Keratinocyte (primary cell): Measurements from ENCODE around the gene E2F8. TPM values are rescaled to one million over a fixed set of nuclear protein-coding genes. Genes with fewer than 3 reads are reported as not detected.

Experiments
- DNase-seq: peaks from one replicate; pipeline ENCODE4 v3.0.0-alpha.2; 2011; ENCODE audit warnings: low read depth, missing footprints, low spot score
- FAIRE-seq: peaks from 2 replicates; lab custom pipeline; 2011; peaks lifted over from hg19 to GRCh38; lab: Jason Lieb, UNC
- H2AFZ ChIP-seq: 2 replicates; pipeline ENCODE4 v1.6.0; 2012; ENCODE audit warnings: low read length, control low read depth, inconsistent platforms; ENCODE audit not compliant: control insufficient read depth
- H3K27ac ChIP-seq: 2 replicates; pipeline ENCODE4 v1.5.1; 2011; ENCODE audit warnings: low read length; ENCODE audit not compliant: control insufficient read depth, insufficient read depth
- H3K27me3 ChIP-seq: 3 replicates; pipeline ENCODE4 v1.6.0; 2011; ENCODE audit warnings: low read length; ENCODE audit not compliant: control insufficient read depth, insufficient read depth; ENCODE audit errors: extremely low read depth
- H3K36me3 ChIP-seq, 2 experiments: 2 replicates in 1 of 2; 3 replicates in 1 of 2; pipeline ENCODE4 v1.5.1; 2011; ENCODE audit warnings: low read length in 2 of 2, mild to moderate bottlenecking in 1 of 2; ENCODE audit not compliant: control insufficient read depth in 2 of 2, insufficient read depth in 2 of 2; ENCODE audit errors: extremely low read depth in 1 of 2
- H3K4me1 ChIP-seq: 3 replicates; pipeline ENCODE4 v1.5.1; 2011; ENCODE audit warnings: low read length; ENCODE audit not compliant: control insufficient read depth, insufficient read depth; ENCODE audit errors: extremely low read depth
- H3K4me2 ChIP-seq: 3 replicates; pipeline ENCODE4 v1.6.0; 2011; ENCODE audit warnings: low read depth, low read length; ENCODE audit not compliant: control insufficient read depth, insufficient read depth; ENCODE audit errors: extremely low read depth
- H3K4me3 ChIP-seq, 3 experiments: fragments of 200-600 bp in 1 of 3; sonication (generic) in 1 of 3; 2 replicates in 2 of 3; 3 replicates in 1 of 3; pipeline ENCODE4 v1.5.1; 2011 to 2016; ENCODE audit warnings: low read length in 3 of 3, mild to moderate bottlenecking in 3 of 3, control low read depth in 2 of 3, inconsistent platforms in 1 of 3, low read depth in 1 of 3, mixed read lengths in 1 of 3, mixed run types in 1 of 3, moderate library complexity in 1 of 3; ENCODE audit not compliant: control insufficient read depth in 2 of 3, insufficient read depth in 2 of 3; ENCODE audit errors: extremely low read depth in 1 of 3
- H3K79me2 ChIP-seq: 2 replicates; pipeline ENCODE4 v1.6.0; 2012; ENCODE audit warnings: low read length; ENCODE audit not compliant: control insufficient read depth, insufficient read depth
- H3K9ac ChIP-seq: 3 replicates; pipeline ENCODE4 v1.6.0; 2011; ENCODE audit warnings: low read length; ENCODE audit not compliant: control insufficient read depth, insufficient read depth; ENCODE audit errors: extremely low read depth
- H3K9me1 ChIP-seq: 3 replicates; pipeline ENCODE4 v1.6.0; 2011; ENCODE audit warnings: low read length; ENCODE audit not compliant: control insufficient read depth, insufficient read depth; ENCODE audit errors: extremely low read depth
- H3K9me3 ChIP-seq: 2 replicates; pipeline ENCODE4 v1.5.1; 2012; ENCODE audit warnings: low read depth, low read length; ENCODE audit not compliant: control insufficient read depth
- H4K20me1 ChIP-seq: 3 replicates; pipeline ENCODE4 v1.6.0; 2011; ENCODE audit warnings: low read length; ENCODE audit not compliant: control insufficient read depth, insufficient read depth; ENCODE audit errors: extremely low read depth
- EZH2 ChIP-seq: IDR thresholded peaks from one replicate; pipeline ENCODE4 v1.6.1; 2012; ENCODE audit warnings: inconsistent platforms, mild to moderate bottlenecking, low read length, moderate library complexity
- dilution Hi-C: fragments of 300-500 bp; cut with MboI; formaldehyde crosslinking; loops from one replicate; pipeline ENCODE4 v1.7.0; 2020; ENCODE audit warnings: low sequenced_read_pairs; ENCODE audit not compliant: extremely low pct_ligation_motif_present
- polyA plus RNA-seq, 5 experiments: library from polyadenylated mRNA; depleted of rRNA in 3 of 5; stranded (reverse) in 3 of 5; stranded (forward) in 1 of 5; unstranded in 1 of 5; fragments of >200 nt; gene quantifications; 1 replicate in 1 of 5; 2 replicates in 3 of 5; 3 replicates in 1 of 5; pipeline versions ENCODE4 v1.2.1 to v1.2.3, GENCODE V29; 2011 to 2012; ENCODE audit warnings: missing spikeins in 2 of 5, low read depth in 1 of 5, low replicate concordance in 1 of 5
- TF ChIP-seq, protein P1 (sequence below), 3 experiments: IDR thresholded peaks in 1 of 3; conservative IDR thresholded peaks in 1 of 3; optimal IDR thresholded peaks in 1 of 3; 2 replicates in 2 of 3; 3 replicates in 1 of 3; pipeline versions ENCODE3 to v1.5.1; 2011; ENCODE audit warnings: low read length in 3 of 3, mild to moderate bottlenecking in 3 of 3, moderate library complexity in 2 of 3, control low read depth in 1 of 3, inconsistent platforms in 1 of 3; ENCODE audit not compliant: insufficient read depth in 2 of 3; ENCODE audit errors: extremely low read depth in 1 of 3

Gene E2F8
- polyA plus RNA-seq, 1 donor (not counting 4 experiments of a cell fraction or from before 2014, with no cell fraction given), result 2.0 TPM

DNA sequence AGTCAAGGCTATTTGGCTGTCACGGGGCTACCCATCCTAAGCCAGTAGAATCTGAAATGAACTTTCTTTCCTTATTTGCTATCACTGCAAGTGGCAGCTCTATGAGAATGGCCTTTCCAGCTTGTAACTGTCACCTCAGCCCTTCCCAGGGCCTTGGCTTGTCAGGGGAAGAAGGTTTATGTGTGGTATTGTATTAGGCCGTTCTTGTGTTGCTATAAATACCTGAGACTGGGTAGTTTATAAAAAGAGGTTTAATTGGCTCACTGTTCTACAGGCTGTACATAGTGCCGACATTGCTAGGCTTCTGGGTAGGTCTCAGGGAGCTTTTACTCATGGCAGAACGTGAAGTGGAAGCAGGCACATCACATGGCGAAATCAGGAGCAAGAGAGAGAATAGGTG, 26.8 kb upstream of the E2F8 start:
- Histone ChIP-seq H3K9me1 (no peaks in the 10 kb centered on the region), H3K4me2 (no peak overlapping the region), H3K79me2 (no peaks in the 10 kb centered on the region), H3K27ac (no peak overlapping the region), H3K9me3 (no peaks in the 10 kb centered on the region), H3K27me3 (peaks cover 3% of the 10 kb centered on the region), H3K9ac (no peak overlapping the region), H3K36me3 (no peaks in the 10 kb centered on the region), H2AFZ (no peak overlapping the region), H3K4me1 (no peaks in the 10 kb centered on the region), H4K20me1 (no peaks in the 10 kb centered on the region), H3K4me3 (no peak overlapping the region)
- TF ChIP-seq EZH2, result no peak
- TF ChIP-seq, protein P1, sequence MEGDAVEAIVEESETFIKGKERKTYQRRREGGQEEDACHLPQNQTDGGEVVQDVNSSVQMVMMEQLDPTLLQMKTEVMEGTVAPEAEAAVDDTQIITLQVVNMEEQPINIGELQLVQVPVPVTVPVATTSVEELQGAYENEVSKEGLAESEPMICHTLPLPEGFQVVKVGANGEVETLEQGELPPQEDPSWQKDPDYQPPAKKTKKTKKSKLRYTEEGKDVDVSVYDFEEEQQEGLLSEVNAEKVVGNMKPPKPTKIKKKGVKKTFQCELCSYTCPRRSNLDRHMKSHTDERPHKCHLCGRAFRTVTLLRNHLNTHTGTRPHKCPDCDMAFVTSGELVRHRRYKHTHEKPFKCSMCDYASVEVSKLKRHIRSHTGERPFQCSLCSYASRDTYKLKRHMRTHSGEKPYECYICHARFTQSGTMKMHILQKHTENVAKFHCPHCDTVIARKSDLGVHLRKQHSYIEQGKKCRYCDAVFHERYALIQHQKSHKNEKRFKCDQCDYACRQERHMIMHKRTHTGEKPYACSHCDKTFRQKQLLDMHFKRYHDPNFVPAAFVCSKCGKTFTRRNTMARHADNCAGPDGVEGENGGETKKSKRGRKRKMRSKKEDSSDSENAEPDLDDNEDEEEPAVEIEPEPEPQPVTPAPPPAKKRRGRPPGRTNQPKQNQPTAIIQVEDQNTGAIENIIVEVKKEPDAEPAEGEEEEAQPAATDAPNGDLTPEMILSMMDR (optimal IDR thresholded peaks at IDR 0.05 in 1 of 3, IDR thresholded peaks at IDR 0.05 in 1 of 3, conservative IDR thresholded peaks at IDR 0.05 in 1 of 3; ENCODE audit: extremely low read depth in 1 of 3, insufficient read depth in 2 of 3, low read length in 3 of 3), result no peak
- dilution Hi-C loops, result no loop called here
- DNase-seq (no peak), FAIRE-seq (no peak)

DNA sequence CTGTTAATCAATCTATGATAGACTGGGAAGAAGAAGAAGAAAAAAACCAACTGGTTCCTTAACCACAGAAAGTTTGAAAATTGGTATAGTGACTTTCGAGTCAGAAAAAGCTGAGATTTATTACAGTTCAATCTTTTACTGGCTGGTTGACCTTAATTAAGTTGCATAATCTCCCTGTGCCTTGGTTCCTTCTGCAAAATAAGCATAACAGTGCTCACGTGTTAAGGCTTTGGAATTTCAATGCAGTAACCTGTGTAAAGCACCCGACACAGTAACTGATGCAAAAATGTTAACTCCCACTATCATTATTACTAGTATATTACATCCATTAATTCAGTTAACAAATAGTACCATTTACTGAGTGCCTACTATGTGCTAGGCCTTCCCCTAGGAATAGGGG, 22.6 kb upstream of the E2F8 start:
- H3K4me1 ChIP-seq, result no peaks in the 10 kb centered on the region
- H3K27me3 ChIP-seq, result no peaks in the 10 kb centered on the region
- H3K79me2 ChIP-seq, result no peaks in the 10 kb centered on the region
- no peak overlapping the region for H3K27ac ChIP-seq
- no peak overlapping the region for H2AFZ ChIP-seq
- H3K4me3 ChIP-seq, result no peak overlapping the region
- FAIRE-seq (no peak), DNase-seq (no peak)
- no peaks in the 10 kb centered on the region for H4K20me1 ChIP-seq
- no peaks in the 10 kb centered on the region for H3K36me3 ChIP-seq
- TF ChIP-seq EZH2, result no peak
- TF ChIP-seq, protein P1 (optimal IDR thresholded peaks at IDR 0.05 in 1 of 3, IDR thresholded peaks at IDR 0.05 in 1 of 3, conservative IDR thresholded peaks at IDR 0.05 in 1 of 3; ENCODE audit: extremely low read depth in 1 of 3, insufficient read depth in 2 of 3, low read length in 3 of 3), result no peak
- dilution Hi-C loops, result no loop called here
- no peak overlapping the region for H3K9ac ChIP-seq
- H3K9me3 ChIP-seq, result no peaks in the 10 kb centered on the region
- H3K4me2 ChIP-seq, result no peak overlapping the region
- H3K9me1 ChIP-seq, result no peaks in the 10 kb centered on the region
